ENCODE results near the gene YRDC. TPM values are rescaled to one million over a fixed set of nuclear protein-coding genes. Genes with fewer than 3 reads are reported as not detected.

Gene YRDC
- total RNA-seq, 4 donors from 2014 or later = 13.6 to 16.9 (median 15.4) TPM

- H3K9me3 ChIP-seq = no peaks in the 10 kb centered on the region
- H3K4me1 ChIP-seq = peaks cover 0 to 8% (median 0%) of the 10 kb centered on the region in 3 donors
- no peak for ATAC-seq
- no peak for TF ChIP-seq POLR2AphosphoS5 (IDR thresholded peaks at IDR 0.05)
- no peak for TF ChIP-seq POLR2A (IDR thresholded peaks at IDR 0.05)
- TF ChIP-seq, protein P1, sequence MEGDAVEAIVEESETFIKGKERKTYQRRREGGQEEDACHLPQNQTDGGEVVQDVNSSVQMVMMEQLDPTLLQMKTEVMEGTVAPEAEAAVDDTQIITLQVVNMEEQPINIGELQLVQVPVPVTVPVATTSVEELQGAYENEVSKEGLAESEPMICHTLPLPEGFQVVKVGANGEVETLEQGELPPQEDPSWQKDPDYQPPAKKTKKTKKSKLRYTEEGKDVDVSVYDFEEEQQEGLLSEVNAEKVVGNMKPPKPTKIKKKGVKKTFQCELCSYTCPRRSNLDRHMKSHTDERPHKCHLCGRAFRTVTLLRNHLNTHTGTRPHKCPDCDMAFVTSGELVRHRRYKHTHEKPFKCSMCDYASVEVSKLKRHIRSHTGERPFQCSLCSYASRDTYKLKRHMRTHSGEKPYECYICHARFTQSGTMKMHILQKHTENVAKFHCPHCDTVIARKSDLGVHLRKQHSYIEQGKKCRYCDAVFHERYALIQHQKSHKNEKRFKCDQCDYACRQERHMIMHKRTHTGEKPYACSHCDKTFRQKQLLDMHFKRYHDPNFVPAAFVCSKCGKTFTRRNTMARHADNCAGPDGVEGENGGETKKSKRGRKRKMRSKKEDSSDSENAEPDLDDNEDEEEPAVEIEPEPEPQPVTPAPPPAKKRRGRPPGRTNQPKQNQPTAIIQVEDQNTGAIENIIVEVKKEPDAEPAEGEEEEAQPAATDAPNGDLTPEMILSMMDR (IDR thresholded peaks at IDR 0.05) = no peak
- no peak for TF ChIP-seq EP300 (IDR thresholded peaks at IDR 0.05)
- H3K27me3 ChIP-seq = no peaks in the 10 kb centered on the region
- H3K36me3 ChIP-seq = peaks cover 0 to 91% of the 10 kb centered on the region in 2 donors
- H3K27ac ChIP-seq = no peak overlapping the region
- WGBS, 2 donors (ENCODE audit: low coverage in 1 of 2) = 57 to 100% methylated on average over 1 to 3 of the region's 3 CpGs
- H3K4me3 ChIP-seq = no peak overlapping the region
Observed at GRCh38 chr1:37836788-37837187, 28.8 kb upstream of the YRDC start.

GRCh38 chr1:37831809-37832208, 23.8 kb upstream of the YRDC start:
- Histone ChIP-seq H3K36me3 (peaks cover 0 to 93% of the 10 kb centered on the region in 2 donors), H3K4me3 (no peak overlapping the region), H3K9me3 (no peaks in the 10 kb centered on the region), H3K27ac (no peak overlapping the region), H3K27me3 (no peaks in the 10 kb centered on the region), H3K4me1 (no peaks in the 10 kb centered on the region)
- TF ChIP-seq POLR2AphosphoS5 (IDR thresholded peaks at IDR 0.05) (no peak), EP300 (IDR thresholded peaks at IDR 0.05) (no peak), POLR2A (IDR thresholded peaks at IDR 0.05) (no peak)
- TF ChIP-seq, protein P1 (IDR thresholded peaks at IDR 0.05) = no peak
- no peak for ATAC-seq
- 81 to 85% methylated on average over 2 of the region's 2 CpGs for WGBS, 2 donors (ENCODE audit: low coverage in 1 of 2)

DNA sequence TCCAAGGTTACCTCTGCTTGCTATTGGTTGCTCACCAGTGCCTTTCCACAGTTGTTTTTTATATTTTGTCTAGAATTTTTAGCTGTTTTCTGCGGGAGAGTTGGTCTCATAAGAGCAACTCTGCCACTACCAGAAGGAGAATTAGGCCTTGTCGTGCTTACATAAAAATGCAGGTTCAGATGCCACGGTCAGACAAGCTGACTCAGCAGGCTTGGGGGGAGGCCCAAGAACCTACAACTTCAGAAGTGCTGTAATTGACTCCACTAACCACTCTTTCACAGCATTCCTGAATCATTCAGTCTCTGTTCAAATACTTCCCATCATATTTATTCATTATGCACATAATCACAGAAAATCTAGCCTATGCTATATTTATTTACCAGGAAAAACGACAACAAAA, 23.1 kb upstream of the YRDC start:
- no peaks in the 10 kb centered on the region for H3K4me1 ChIP-seq
- no peaks in the 10 kb centered on the region for H3K27me3 ChIP-seq
- TF ChIP-seq, protein P1 (IDR thresholded peaks at IDR 0.05) = no peak
- no peak for TF ChIP-seq POLR2A (IDR thresholded peaks at IDR 0.05)
- no peak for TF ChIP-seq POLR2AphosphoS5 (IDR thresholded peaks at IDR 0.05)
- TF ChIP-seq EP300 (IDR thresholded peaks at IDR 0.05) = no peak
- no peak for ATAC-seq
- H3K36me3 ChIP-seq = peaks cover 0 to 92% of the 10 kb centered on the region in 2 donors
- H3K4me3 ChIP-seq = no peak overlapping the region
- H3K9me3 ChIP-seq = no peaks in the 10 kb centered on the region
- H3K27ac ChIP-seq = no peak overlapping the region
- WGBS, 2 donors (ENCODE audit: low coverage in 1 of 2) = 94 to 100% methylated on average over 3 to 4 of the region's 4 CpGs

DNA sequence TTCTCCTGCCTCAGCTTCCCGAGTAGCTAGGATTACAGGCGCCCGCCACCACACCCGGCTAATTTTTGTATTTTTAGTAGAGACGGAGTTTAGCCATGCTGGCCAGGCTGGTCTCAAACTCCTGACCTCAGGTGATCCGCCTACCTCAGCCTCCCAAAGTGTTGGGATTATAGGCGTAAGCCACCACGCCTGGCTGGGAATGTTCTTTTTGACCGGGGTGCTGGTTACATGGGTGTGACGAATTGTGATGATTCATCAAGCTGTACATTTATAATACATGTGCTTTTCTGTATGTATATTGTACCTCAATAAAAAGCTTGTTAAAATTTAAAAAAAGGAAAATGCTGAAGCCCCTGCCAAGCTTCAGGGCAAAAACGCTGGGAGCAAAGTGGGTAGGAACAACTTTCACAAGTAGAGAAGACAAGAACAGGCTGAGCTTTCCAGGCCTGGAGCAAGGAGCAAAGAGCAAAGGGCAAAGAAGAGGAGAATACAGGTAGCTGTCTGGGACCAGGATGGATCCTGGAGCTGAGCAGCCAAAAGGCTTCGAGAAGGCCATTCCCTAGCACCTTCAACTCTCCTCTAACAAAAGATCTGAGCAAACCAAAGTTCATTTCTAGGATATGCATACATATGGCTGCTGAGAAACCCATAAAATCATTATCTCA, 20.5 kb upstream of the YRDC start:
- no peaks in the 10 kb centered on the region for H3K9me3 ChIP-seq
- H3K27ac ChIP-seq = no peak overlapping the region
- H3K4me3 ChIP-seq = no peak overlapping the region
- ATAC-seq = no peak
- no peak for TF ChIP-seq POLR2A (IDR thresholded peaks at IDR 0.05)
- no peak for TF ChIP-seq POLR2AphosphoS5 (IDR thresholded peaks at IDR 0.05)
- no peak for TF ChIP-seq EP300 (IDR thresholded peaks at IDR 0.05)
- TF ChIP-seq, protein P1 (IDR thresholded peaks at IDR 0.05) = no peak
- H3K27me3 ChIP-seq = no peaks in the 10 kb centered on the region
- WGBS, 2 donors (ENCODE audit: low coverage in 1 of 2) = 67 to 93% methylated on average over 4 to 7 of the region's 12 CpGs
- peaks cover 0 to 87% of the 10 kb centered on the region in 2 donors for H3K36me3 ChIP-seq
- H3K4me1 ChIP-seq = no peaks in the 10 kb centered on the region

DNA sequence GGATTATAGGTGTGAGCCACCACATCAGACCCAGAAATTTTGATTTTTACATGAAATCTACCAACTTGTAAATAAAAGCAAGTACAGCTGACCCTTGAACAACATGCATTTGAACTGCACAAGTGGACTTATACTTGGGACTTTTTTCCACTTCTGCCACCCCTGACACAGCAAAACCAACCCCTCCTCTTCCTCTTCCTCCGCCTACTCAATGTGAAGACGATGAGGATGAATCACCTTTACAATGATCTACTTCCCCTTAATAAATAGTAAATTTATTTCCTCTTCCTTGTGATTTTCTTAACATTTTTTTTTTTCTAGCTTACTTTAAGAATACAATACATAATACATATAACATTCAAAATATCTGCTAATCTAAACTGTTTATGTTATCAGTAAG, 17.5 kb upstream of the YRDC start:
- Histone ChIP-seq H3K4me3 (no peak overlapping the region), H3K27me3 (no peaks in the 10 kb centered on the region), H3K9me3 (no peaks in the 10 kb centered on the region), H3K36me3 (peaks cover 0 to 87% of the 10 kb centered on the region in 2 donors), H3K27ac (no peak overlapping the region), H3K4me1 (no peaks in the 10 kb centered on the region)
- TF ChIP-seq POLR2A (IDR thresholded peaks at IDR 0.05) (no peak), POLR2AphosphoS5 (IDR thresholded peaks at IDR 0.05) (no peak), EP300 (IDR thresholded peaks at IDR 0.05) (no peak)
- TF ChIP-seq, protein P1 (IDR thresholded peaks at IDR 0.05) = no peak
- ATAC-seq = no peak
- 72 to 78% methylated on average over 2 of the region's 2 CpGs for WGBS, 2 donors (ENCODE audit: low coverage in 1 of 2)

Data from gastroesophageal sphincter (tissue), 4 donors.